Measurements from ENCODE around the gene DENND1A. TPM values are rescaled to one million over a fixed set of nuclear protein-coding genes. Genes with fewer than 3 reads are reported as not detected.

The DENND1A gene
- total RNA-seq, 1 donor from 2014 or later, result 11.3 TPM

- DNase-seq, result no peak
Observed at GRCh38 chr9:123614306-123615263, 315.3 kb downstream of the DENND1A start.

GRCh38 chr9:123611226-123611625 is 318.7 kb downstream of the DENND1A start:
- DNase-seq, result peak; percentile 11

GRCh38 chr9:123609844-123610243 is 320.1 kb downstream of the DENND1A start:
- DNase-seq, result no peak

GRCh38 chr9:123608104-123608503 is 321.8 kb downstream of the DENND1A start:
- DNase-seq, result no peak

- no peak for DNase-seq
Observed at GRCh38 chr9:123607479-123607878, 322.4 kb downstream of the DENND1A start.

GRCh38 chr9:123606141-123606540 is 323.8 kb downstream of the DENND1A start:
- no peak for DNase-seq

- no peak for DNase-seq
Observed at GRCh38 chr9:123605286-123605685, 324.6 kb downstream of the DENND1A start.

GRCh38 chr9:123604861-123605260 is 325.1 kb downstream of the DENND1A start:
- no peak for DNase-seq

- no peak for DNase-seq
Observed at GRCh38 chr9:123601828-123602227, 328.1 kb downstream of the DENND1A start.

- DNase-seq, result no peak
Observed at GRCh38 chr9:123599781-123600180, 330.1 kb downstream of the DENND1A start.

GRCh38 chr9:123597876-123598556 is 331.9 kb downstream of the DENND1A start:
- DNase-seq, result no peak

GRCh38 chr9:123597048-123597447 is 332.9 kb downstream of the DENND1A start:
- no peak for DNase-seq

- no peak for DNase-seq
Observed at GRCh38 chr9:123591283-123591682, 338.6 kb downstream of the DENND1A start.

GRCh38 chr9:123590499-123590898 is 339.4 kb downstream of the DENND1A start:
- DNase-seq, result no peak

- DNase-seq, result no peak
Observed at GRCh38 chr9:123589361-123590239, 340.3 kb downstream of the DENND1A start.

- no peak for DNase-seq
Observed at GRCh38 chr9:123586275-123586674, 343.7 kb downstream of the DENND1A start.

- DNase-seq, result no peak
Observed at GRCh38 chr9:123584202-123585176, 345.4 kb downstream of the DENND1A start.

GRCh38 chr9:123583646-123584045 is 346.3 kb downstream of the DENND1A start:
- no peak for DNase-seq

- no peak for DNase-seq
Observed at GRCh38 chr9:123571240-123571639, 358.7 kb downstream of the DENND1A start.

- peak; percentile 86 for DNase-seq
Observed at GRCh38 chr9:123568691-123569688, 360.9 kb downstream of the DENND1A start.

All from skin of body (tissue), 2 donors.